MM.1S (cell line): ENCODE data around the gene HFM1.

Experiments used
- CTCF ChIP-seq: fragments of 300-600 bp; sonication (generic); IDR thresholded peaks from 2 replicates; pipeline ENCODE4 v1.5.1; 2016; ENCODE audit warnings: antibody characterized with exemption, low read length, mixed read lengths
- EZH2phosphoT487 ChIP-seq: fragments of 300-600 bp; sonication (generic); IDR thresholded peaks from 2 replicates; pipeline ENCODE4 v1.6.1; 2018; ENCODE audit warnings: antibody characterized with exemption, low read length

GRCh38 chr1:91307784-91308409, 96.7 kb downstream of the HFM1 start:
- TF ChIP-seq CTCF (no peak), EZH2phosphoT487 (no peak)
